HepG2 (cell line): ENCODE measurements around the gene NEK5. TPM values are rescaled to one million over a fixed set of nuclear protein-coding genes. Genes with fewer than 3 reads are reported as not detected.

Experiments
- ATAC-seq: fragments of 200-7000 bp; cut with Tn5 transposase; 3 replicates; pipeline ENCODE4 v1.9.1; 2020; ENCODE audit warnings: mild to moderate bottlenecking, moderate library complexity
- BruUV-seq: library from RNA; stranded (reverse); fragments of 400-500 nt; replicated peaks from 2 replicates; lab custom pipeline; 2021; lab: Mats Ljungman, UMichigan
- CTCF ChIA-PET: fragments of 300-600 bp; formaldehyde crosslinking; extraction: SDS; loops from one replicate; lab custom pipeline; 2021; ENCODE audit warnings: low total read pairs, inconsistent platforms, low intra/inter-chr PET ratio; lab: Yijun Ruan, JAX
- POLR2A ChIA-PET: fragments of 350-600 bp; sonication (Branson Sonifier 250); formaldehyde crosslinking; loops from one replicate; lab custom pipeline; 2020; ENCODE audit warnings: antibody characterized with exemption, inconsistent platforms; lab: Yijun Ruan, JAX
- DNase-seq: peaks from one replicate; pipeline ENCODE4 v3.0.0-alpha.2; 2015; ENCODE audit warnings: low spot score
- FAIRE-seq: peaks from 3 replicates; lab custom pipeline; 2011; peaks lifted over from hg19 to GRCh38; lab: Jason Lieb, UNC
- H2AFZ ChIP-seq: one replicate; pipeline ENCODE4 v1.6.1; 2011; ENCODE audit warnings: low read length, inconsistent platforms
- H3K27ac ChIP-seq: fragments of 300-600 bp; 3 replicates; pipeline ENCODE4 v1.8.0; 2011; ENCODE audit warnings: mixed run types, mild to moderate bottlenecking, mixed read lengths, low read length, inconsistent platforms; ENCODE audit not compliant: insufficient read depth; ENCODE audit errors: extremely low read length
- H3K27me3 ChIP-seq, 2 experiments: fragments of 200-600 bp in 1 of 2; 2 replicates in 1 of 2; 3 replicates in 1 of 2; pipeline versions ENCODE4 v1.6.0 to v1.8.0; 2011; ENCODE audit warnings: low read length in 2 of 2, mild to moderate bottlenecking in 2 of 2, moderate library complexity in 2 of 2, inconsistent platforms in 1 of 2; ENCODE audit not compliant: insufficient read depth in 2 of 2, control insufficient read depth in 1 of 2
- H3K36me3 ChIP-seq, 2 experiments: fragments of 200-600 bp in 1 of 2; replicated peaks in 1 of 2; 2 replicates in 1 of 2; 3 replicates in 1 of 2; pipeline versions ENCODE4 v1.5.1 to v1.8.0; 2011; ENCODE audit warnings: low read length in 2 of 2, inconsistent platforms in 1 of 2; ENCODE audit not compliant: insufficient read depth in 2 of 2, control insufficient read depth in 1 of 2
- H3K4me1 ChIP-seq: 2 replicates; pipeline ENCODE4 v1.5.1; 2012; ENCODE audit warnings: low read length, inconsistent platforms; ENCODE audit not compliant: insufficient read depth
- H3K4me2 ChIP-seq: 2 replicates; pipeline ENCODE4 v1.6.0; 2011; ENCODE audit warnings: low read depth, low read length, inconsistent platforms
- H3K4me3 ChIP-seq, 3 experiments: fragments of 200-600 bp in 1 of 3; sonication (generic), shearing (Covaris generic) in 1 of 3; replicated peaks in 1 of 3; 2 replicates each; pipeline ENCODE4 v1.5.1; 2011 to 2016; ENCODE audit warnings: low read length in 3 of 3, inconsistent platforms in 2 of 3, low read depth in 2 of 3, mild to moderate bottlenecking in 2 of 3, control low read depth in 1 of 3, mixed read lengths in 1 of 3; ENCODE audit not compliant: insufficient read depth in 1 of 3
- H3K79me2 ChIP-seq: one replicate; pipeline ENCODE4 v1.6.1; 2011; ENCODE audit warnings: low read length, inconsistent platforms; ENCODE audit not compliant: insufficient read depth
- H3K9ac ChIP-seq: 2 replicates; pipeline ENCODE4 v1.6.0; 2011; ENCODE audit warnings: mild to moderate bottlenecking, low read depth, low read length, inconsistent platforms; ENCODE audit not compliant: insufficient read depth
- H3K9me3 ChIP-seq: 2 replicates; pipeline ENCODE4 v1.5.1; 2012; ENCODE audit warnings: mild to moderate bottlenecking, low read length
- H4K20me1 ChIP-seq: 2 replicates; pipeline ENCODE4 v1.6.0; 2011; ENCODE audit warnings: inconsistent platforms, mild to moderate bottlenecking, low read length, moderate library complexity; ENCODE audit not compliant: insufficient read depth
- CAMTA2 ChIP-seq: sonication (generic); formaldehyde crosslinking; IDR thresholded peaks from 2 replicates; pipeline ENCODE4 v1.4.0; 2020; ENCODE audit warnings: mild to moderate bottlenecking, missing genetic modification reagents, borderline replicate concordance
- KDM5A ChIP-seq: fragments of 200-600 bp; sonication (generic); IDR thresholded peaks from 2 replicates; pipeline ENCODE4 v1.7.0; 2018; ENCODE audit warnings: antibody characterized with exemption, mild to moderate bottlenecking, low read length, borderline replicate concordance
- PHF8 ChIP-seq: sonication (generic); formaldehyde crosslinking; IDR thresholded peaks from 2 replicates; pipeline ENCODE4 v1.5.0; 2020; ENCODE audit warnings: missing genetic modification reagents
- ZKSCAN8 ChIP-seq: IDR thresholded peaks from 2 replicates; pipeline ENCODE4 v1.6.1; 2016; ENCODE audit warnings: borderline replicate concordance, missing genetic modification reagents, missing compliant biosample characterization
- ZNF292 ChIP-seq: sonication (generic); formaldehyde crosslinking; IDR thresholded peaks from 2 replicates; pipeline ENCODE4 v1.8.1; 2022; ENCODE audit warnings: mild to moderate bottlenecking, low read depth, missing genetic modification reagents, borderline replicate concordance
- ZNF720 ChIP-seq: sonication (generic); formaldehyde crosslinking; IDR thresholded peaks from 2 replicates; pipeline ENCODE4 v1.4.0; 2020; ENCODE audit warnings: missing genetic modification reagents
- ZNF747 ChIP-seq: sonication (generic); formaldehyde crosslinking; IDR thresholded peaks from 2 replicates; pipeline ENCODE4 v1.8.1; 2023; ENCODE audit warnings: missing genetic modification reagents, mild to moderate bottlenecking, borderline replicate concordance
- WGBS: methylation state at CpG from one replicate; pipeline ENCODE4 v1.1.6; 2017; ENCODE audit warnings: low lambda C conversion rate; 5-methylcytosine and 5-hydroxymethylcytosine counted together
- in situ Hi-C: cut with HindIII; loops from 2 replicates; pipeline ENCODE4 v1.10.0; 2017; ENCODE audit warnings: low pct_unique_long_range_greater_than_20kb; ENCODE audit not compliant: extremely low pct_ligation_motif_present
- intact Hi-C: fragments of 100-400 bp; cut with micrococcal nuclease; formaldehyde crosslinking; loops from one replicate; pipeline ENCODE4 v1.10.0; 2022; ENCODE audit not compliant: unreplicated experiment
- polyA plus RNA-seq, 8 experiments: library from polyadenylated mRNA; depleted of rRNA in 3 of 8; stranded (reverse) in 7 of 8; unstranded in 1 of 8; fragments of >200 nt; fragmentation: Illumina TruSeq in 4 of 8; extraction: Trizol in 4 of 8; gene quantifications; 2 replicates each; pipeline versions ENCODE4 v1.2.1 to v1.2.3, GENCODE V29; 2011 to 2016; ENCODE audit warnings: low read depth in 4 of 8, missing spikeins in 1 of 8, mixed read lengths in 1 of 8; ENCODE audit not compliant: insufficient read depth in 1 of 8
- total RNA-seq, 5 experiments: library from RNA; depleted of rRNA; stranded (reverse); fragments of >200 nt; fragmentation: Illumina TruSeq; extraction: Trizol; gene quantifications; 2 replicates each; pipeline ENCODE4 v1.2.3, GENCODE V29; 2016; ENCODE audit warnings: low read depth in 1 of 5
- TF ChIP-seq, protein P1 (sequence below): sonication (generic); formaldehyde crosslinking; IDR thresholded peaks from 2 replicates; pipeline ENCODE4 v1.9.0; 2021; ENCODE audit warnings: mild to moderate bottlenecking, missing genetic modification reagents
- TF ChIP-seq, protein P2 (sequence below): sonication (generic); formaldehyde crosslinking; IDR thresholded peaks from 2 replicates; pipeline ENCODE4 v1.4.0; 2020; ENCODE audit warnings: missing genetic modification reagents, borderline replicate concordance
- TF ChIP-seq, protein P3 (sequence below): sonication (generic); formaldehyde crosslinking; IDR thresholded peaks from 2 replicates; pipeline ENCODE4 v1.8.1; 2022; ENCODE audit warnings: mild to moderate bottlenecking, missing genetic modification reagents
- TF ChIP-seq, protein P4 (sequence below): sonication (generic); formaldehyde crosslinking; IDR thresholded peaks from 2 replicates; pipeline ENCODE4 v1.8.0; 2022; ENCODE audit warnings: mild to moderate bottlenecking, missing genetic modification reagents, moderate library complexity

The NEK5 gene
- total and polyA plus RNA-seq, 2 of the 13 experiments (the other 11 are each of a cell fraction or from before 2014, with no cell fraction given) = 0.12 to 0.22 TPM

DNA sequence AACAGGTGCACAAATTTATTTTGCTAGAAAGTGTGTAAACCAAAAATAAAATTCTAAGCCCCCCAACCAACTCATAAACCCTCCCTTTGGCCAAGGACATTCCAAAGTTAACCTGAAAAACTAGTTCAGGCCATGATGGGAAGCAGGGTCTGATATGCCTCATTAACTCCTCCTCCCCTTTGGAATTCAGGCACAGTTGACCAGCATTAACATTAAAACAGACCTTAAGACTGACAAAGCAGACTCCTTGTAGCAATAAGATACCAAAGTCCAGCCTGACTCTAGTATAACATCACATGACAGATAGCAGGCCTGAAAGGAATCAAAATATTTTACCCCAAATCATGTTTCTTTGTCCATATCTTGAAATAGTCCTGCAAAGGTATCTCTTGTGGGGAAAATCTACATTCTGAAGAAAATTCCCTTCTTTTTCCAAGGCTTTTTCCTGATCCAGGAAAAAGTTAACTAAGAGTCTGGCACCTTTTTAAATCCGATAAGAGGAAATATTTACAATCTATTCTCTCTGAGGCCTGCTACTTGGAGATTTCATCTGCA is 19.7 kb downstream of the NEK5 start:
- no peaks in the 10 kb centered on the region for H4K20me1 ChIP-seq
- no peaks in the 10 kb centered on the region for H3K27me3 ChIP-seq
- in situ Hi-C loops = no loop called here
- H3K79me2 ChIP-seq = no peaks in the 10 kb centered on the region
- no peaks in the 10 kb centered on the region for H3K36me3 ChIP-seq
- no peak overlapping the region for H3K9ac ChIP-seq
- no peak for FAIRE-seq
- peaks cover 26% of the 10 kb centered on the region for H3K4me1 ChIP-seq
- no TSS peak for BruUV-seq
- no peak overlapping the region for H2AFZ ChIP-seq
- intact Hi-C loops = no loop called here
- no peak for ATAC-seq
- H3K27ac ChIP-seq = no peak overlapping the region
- no peak overlapping the region for H3K4me2 ChIP-seq
- H3K4me3 ChIP-seq = no peak overlapping the region
- ChIA-PET POLR2A (no interaction called here), CTCF (no interaction called here)
- 91% methylated on average over 1 of the region's 1 CpG for WGBS
- H3K9me3 ChIP-seq = no peaks in the 10 kb centered on the region
- DNase-seq = no peak
- TF ChIP-seq KDM5A (no peak), ZNF747 (CRISPR knock-in tag) (no peak), ZKSCAN8 (no peak), CAMTA2 (CRISPR knock-in tag) (no peak), PHF8 (no peak), ZNF720 (CRISPR knock-in tag) (no peak), ZNF292 (CRISPR knock-in tag) (no peak)
- TF ChIP-seq, protein P1, sequence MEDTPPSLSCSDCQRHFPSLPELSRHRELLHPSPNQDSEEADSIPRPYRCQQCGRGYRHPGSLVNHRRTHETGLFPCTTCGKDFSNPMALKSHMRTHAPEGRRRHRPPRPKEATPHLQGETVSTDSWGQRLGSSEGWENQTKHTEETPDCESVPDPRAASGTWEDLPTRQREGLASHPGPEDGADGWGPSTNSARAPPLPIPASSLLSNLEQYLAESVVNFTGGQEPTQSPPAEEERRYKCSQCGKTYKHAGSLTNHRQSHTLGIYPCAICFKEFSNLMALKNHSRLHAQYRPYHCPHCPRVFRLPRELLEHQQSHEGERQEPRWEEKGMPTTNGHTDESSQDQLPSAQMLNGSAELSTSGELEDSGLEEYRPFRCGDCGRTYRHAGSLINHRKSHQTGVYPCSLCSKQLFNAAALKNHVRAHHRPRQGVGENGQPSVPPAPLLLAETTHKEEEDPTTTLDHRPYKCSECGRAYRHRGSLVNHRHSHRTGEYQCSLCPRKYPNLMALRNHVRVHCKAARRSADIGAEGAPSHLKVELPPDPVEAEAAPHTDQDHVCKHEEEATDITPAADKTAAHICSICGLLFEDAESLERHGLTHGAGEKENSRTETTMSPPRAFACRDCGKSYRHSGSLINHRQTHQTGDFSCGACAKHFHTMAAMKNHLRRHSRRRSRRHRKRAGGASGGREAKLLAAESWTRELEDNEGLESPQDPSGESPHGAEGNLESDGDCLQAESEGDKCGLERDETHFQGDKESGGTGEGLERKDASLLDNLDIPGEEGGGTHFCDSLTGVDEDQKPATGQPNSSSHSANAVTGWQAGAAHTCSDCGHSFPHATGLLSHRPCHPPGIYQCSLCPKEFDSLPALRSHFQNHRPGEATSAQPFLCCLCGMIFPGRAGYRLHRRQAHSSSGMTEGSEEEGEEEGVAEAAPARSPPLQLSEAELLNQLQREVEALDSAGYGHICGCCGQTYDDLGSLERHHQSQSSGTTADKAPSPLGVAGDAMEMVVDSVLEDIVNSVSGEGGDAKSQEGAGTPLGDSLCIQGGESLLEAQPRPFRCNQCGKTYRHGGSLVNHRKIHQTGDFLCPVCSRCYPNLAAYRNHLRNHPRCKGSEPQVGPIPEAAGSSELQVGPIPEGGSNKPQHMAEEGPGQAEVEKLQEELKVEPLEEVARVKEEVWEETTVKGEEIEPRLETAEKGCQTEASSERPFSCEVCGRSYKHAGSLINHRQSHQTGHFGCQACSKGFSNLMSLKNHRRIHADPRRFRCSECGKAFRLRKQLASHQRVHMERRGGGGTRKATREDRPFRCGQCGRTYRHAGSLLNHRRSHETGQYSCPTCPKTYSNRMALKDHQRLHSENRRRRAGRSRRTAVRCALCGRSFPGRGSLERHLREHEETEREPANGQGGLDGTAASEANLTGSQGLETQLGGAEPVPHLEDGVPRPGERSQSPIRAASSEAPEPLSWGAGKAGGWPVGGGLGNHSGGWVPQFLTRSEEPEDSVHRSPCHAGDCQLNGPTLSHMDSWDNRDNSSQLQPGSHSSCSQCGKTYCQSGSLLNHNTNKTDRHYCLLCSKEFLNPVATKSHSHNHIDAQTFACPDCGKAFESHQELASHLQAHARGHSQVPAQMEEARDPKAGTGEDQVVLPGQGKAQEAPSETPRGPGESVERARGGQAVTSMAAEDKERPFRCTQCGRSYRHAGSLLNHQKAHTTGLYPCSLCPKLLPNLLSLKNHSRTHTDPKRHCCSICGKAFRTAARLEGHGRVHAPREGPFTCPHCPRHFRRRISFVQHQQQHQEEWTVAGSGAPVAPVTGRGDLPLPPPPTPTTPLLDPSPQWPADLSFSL (CRISPR knock-in tag) = no peak
- TF ChIP-seq, protein P2, sequence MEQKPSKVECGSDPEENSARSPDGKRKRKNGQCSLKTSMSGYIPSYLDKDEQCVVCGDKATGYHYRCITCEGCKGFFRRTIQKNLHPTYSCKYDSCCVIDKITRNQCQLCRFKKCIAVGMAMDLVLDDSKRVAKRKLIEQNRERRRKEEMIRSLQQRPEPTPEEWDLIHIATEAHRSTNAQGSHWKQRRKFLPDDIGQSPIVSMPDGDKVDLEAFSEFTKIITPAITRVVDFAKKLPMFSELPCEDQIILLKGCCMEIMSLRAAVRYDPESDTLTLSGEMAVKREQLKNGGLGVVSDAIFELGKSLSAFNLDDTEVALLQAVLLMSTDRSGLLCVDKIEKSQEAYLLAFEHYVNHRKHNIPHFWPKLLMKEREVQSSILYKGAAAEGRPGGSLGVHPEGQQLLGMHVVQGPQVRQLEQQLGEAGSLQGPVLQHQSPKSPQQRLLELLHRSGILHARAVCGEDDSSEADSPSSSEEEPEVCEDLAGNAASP = no peak
- TF ChIP-seq, protein P3, sequence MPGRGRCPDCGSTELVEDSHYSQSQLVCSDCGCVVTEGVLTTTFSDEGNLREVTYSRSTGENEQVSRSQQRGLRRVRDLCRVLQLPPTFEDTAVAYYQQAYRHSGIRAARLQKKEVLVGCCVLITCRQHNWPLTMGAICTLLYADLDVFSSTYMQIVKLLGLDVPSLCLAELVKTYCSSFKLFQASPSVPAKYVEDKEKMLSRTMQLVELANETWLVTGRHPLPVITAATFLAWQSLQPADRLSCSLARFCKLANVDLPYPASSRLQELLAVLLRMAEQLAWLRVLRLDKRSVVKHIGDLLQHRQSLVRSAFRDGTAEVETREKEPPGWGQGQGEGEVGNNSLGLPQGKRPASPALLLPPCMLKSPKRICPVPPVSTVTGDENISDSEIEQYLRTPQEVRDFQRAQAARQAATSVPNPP (CRISPR knock-in tag) = no peak
- TF ChIP-seq, protein P4, sequence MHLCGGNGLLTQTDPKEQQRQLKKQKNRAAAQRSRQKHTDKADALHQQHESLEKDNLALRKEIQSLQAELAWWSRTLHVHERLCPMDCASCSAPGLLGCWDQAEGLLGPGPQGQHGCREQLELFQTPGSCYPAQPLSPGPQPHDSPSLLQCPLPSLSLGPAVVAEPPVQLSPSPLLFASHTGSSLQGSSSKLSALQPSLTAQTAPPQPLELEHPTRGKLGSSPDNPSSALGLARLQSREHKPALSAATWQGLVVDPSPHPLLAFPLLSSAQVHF = no peak
